Upper lobe of left lung (tissue), 6 donors: Measurements from ENCODE around the gene PAFAH1B1. TPM values are rescaled to one million over a fixed set of nuclear protein-coding genes. Genes with fewer than 3 reads are reported as not detected.

Source experiments
- ATAC-seq, 2 donors: fragments of 200-7000 bp; cut with Tn5 transposase; one replicate each; pipeline ENCODE4 v1.9.1; 2022; ENCODE audit warnings: mild to moderate bottlenecking in 2 of 2, moderate library complexity in 2 of 2; ENCODE audit not compliant: low FRiP score in 2 of 2
- DNase-seq, 2 donors: peaks; one replicate each; pipeline ENCODE4 v3.0.0-alpha.2; 2019 to 2020
- H3K27ac ChIP-seq, 4 donors: fragments of 200-600 bp; sonication (generic); one replicate each; pipeline ENCODE4 v1.5.1; 2016 to 2019
- H3K27me3 ChIP-seq, 4 donors: fragments of 200-600 bp; sonication (generic); one replicate each; pipeline ENCODE4 v1.5.1; 2017 to 2019
- H3K36me3 ChIP-seq, 4 donors: fragments of 200-600 bp; sonication (generic); one replicate each; pipeline ENCODE4 v1.5.1; 2016 to 2019
- H3K4me1 ChIP-seq, 4 donors: fragments of 200-600 bp; sonication (generic); one replicate each; pipeline ENCODE4 v1.5.1; 2018 to 2019
- H3K4me3 ChIP-seq, 4 donors: fragments of 200-600 bp; sonication (generic); one replicate each; pipeline ENCODE4 v1.5.1; 2017 to 2019; ENCODE audit warnings: mild to moderate bottlenecking in 2 of 4, moderate library complexity in 1 of 4
- H3K9me3 ChIP-seq, 4 donors: fragments of 200-600 bp; sonication (generic); one replicate each; pipeline ENCODE4 v1.5.1; 2018 to 2019
- EP300 ChIP-seq, 4 donors: sonication (generic); formaldehyde crosslinking; IDR thresholded peaks; one replicate each; pipeline ENCODE4 v1.5.1; 2017; ENCODE audit warnings: antibody characterized with exemption in 4 of 4, control low read depth in 2 of 4
- POLR2A ChIP-seq, 4 donors: fragments of 450-650 bp; IDR thresholded peaks; one replicate each; pipeline ENCODE4 v1.5.1; 2016 to 2017; ENCODE audit warnings: antibody characterized with exemption in 4 of 4, mild to moderate bottlenecking in 2 of 4
- POLR2AphosphoS5 ChIP-seq, 2 donors: sonication (generic); formaldehyde crosslinking; IDR thresholded peaks; one replicate each; pipeline ENCODE4 v1.5.1; 2017; ENCODE audit warnings: antibody characterized with exemption in 2 of 2
- WGBS, 2 donors: methylation state at CpG; one replicate each; pipeline ENCODE4 v1.1.5; 2017 to 2018; 5-methylcytosine and 5-hydroxymethylcytosine counted together
- total RNA-seq, 6 donors: library from RNA; depleted of rRNA in 4 of 6; stranded (reverse); fragments of >200 nt in 4 of 6; gene quantifications; one replicate each; pipeline versions ENCODE4 v1.1.0 to v1.2.1, GENCODE V29; 2016 to 2021
- TF ChIP-seq, protein P1 (sequence below), 6 experiments: fragments of 450-650 bp in 4 of 6; fragments of 200-600 bp in 2 of 6; sonication (generic) in 2 of 6; IDR thresholded peaks; one replicate each; pipeline ENCODE4 v1.5.1; 2016 to 2019; ENCODE audit warnings: antibody characterized with exemption in 6 of 6
- donor health status: DM: no; HTN: no; CAD: no; lungs with moderate emphysema.
- donor health status: DM: no; HTN: yes; CAD: no; lungs with severe emphysema.

PAFAH1B1 gene
- total RNA-seq, 6 donors from 2014 or later = 81.7 to 258 (median 114) TPM

DNA sequence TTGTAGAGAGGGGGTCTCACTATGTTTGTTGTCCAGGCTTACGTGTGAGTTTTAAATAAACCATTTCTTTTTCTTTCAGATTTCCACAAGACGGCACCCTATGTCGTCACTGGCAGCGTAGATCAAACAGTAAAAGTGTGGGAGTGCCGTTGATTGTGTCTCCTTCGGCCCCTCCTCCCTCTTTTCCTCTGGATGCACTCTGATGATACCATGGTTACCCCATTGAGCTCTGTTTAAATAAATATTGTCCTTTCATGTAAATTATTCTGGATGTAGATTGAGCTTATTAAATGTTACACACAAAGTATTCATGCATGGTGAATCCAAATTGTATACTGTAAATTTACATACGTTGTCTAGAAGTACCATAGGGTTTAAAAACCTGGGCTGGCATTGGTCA, 88.2 kb downstream of the PAFAH1B1 start:
- ATAC-seq (no peak), DNase-seq (no peak)
- H3K27ac ChIP-seq = no peak overlapping the region
- no peaks in the 10 kb centered on the region for H3K9me3 ChIP-seq
- TF ChIP-seq POLR2AphosphoS5 (IDR thresholded peaks at IDR 0.05) (no peak), EP300 (IDR thresholded peaks at IDR 0.05) (no peak), POLR2A (IDR thresholded peaks at IDR 0.05) (no peak)
- TF ChIP-seq, protein P1, sequence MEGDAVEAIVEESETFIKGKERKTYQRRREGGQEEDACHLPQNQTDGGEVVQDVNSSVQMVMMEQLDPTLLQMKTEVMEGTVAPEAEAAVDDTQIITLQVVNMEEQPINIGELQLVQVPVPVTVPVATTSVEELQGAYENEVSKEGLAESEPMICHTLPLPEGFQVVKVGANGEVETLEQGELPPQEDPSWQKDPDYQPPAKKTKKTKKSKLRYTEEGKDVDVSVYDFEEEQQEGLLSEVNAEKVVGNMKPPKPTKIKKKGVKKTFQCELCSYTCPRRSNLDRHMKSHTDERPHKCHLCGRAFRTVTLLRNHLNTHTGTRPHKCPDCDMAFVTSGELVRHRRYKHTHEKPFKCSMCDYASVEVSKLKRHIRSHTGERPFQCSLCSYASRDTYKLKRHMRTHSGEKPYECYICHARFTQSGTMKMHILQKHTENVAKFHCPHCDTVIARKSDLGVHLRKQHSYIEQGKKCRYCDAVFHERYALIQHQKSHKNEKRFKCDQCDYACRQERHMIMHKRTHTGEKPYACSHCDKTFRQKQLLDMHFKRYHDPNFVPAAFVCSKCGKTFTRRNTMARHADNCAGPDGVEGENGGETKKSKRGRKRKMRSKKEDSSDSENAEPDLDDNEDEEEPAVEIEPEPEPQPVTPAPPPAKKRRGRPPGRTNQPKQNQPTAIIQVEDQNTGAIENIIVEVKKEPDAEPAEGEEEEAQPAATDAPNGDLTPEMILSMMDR (IDR thresholded peaks at IDR 0.05) = no peak
- WGBS, 2 donors = 89% methylated on average over 7 of the region's 7 CpGs
- H3K4me3 ChIP-seq = no peak overlapping the region
- peaks cover 43 to 81% (median 54%) of the 10 kb centered on the region in 4 donors for H3K36me3 ChIP-seq
- no peaks in the 10 kb centered on the region for H3K27me3 ChIP-seq
- peaks cover 4 to 14% (median 8%) of the 10 kb centered on the region in 4 donors for H3K4me1 ChIP-seq

DNA sequence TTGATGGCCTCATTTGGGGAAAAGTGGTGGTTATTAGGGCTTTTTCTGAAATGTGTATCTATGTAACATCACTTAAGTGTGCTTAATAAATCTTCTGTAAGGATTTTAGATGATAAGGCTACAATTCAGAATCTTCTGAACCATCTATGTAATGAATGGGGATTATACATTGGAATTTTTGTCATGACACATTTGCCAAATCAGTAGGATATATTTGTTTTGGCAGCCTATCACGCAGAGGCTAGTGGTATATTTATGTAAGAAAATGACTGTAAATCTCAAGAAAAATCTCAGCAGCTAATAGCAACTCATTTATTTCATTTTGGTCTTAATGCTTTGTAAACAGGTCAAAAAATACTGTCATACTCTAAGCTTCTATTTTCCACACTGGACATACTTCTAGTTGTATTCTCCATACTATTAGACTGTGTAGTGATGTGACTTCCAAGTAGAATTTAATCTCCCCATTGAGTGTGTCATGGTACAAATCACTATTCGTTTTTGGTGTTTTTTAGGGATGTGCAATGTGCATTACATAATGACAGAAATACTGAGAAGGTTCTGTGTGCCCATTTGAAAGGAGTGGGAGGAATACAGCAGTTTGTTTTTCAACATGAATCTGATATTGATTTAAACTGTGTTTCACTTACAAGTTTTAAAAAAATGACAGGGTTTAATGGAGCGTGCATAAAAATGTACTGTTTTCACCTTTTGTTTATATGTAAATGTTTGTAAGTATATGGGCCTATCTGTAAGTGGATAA, 88.9 kb downstream of the PAFAH1B1 start:
- H3K9me3 ChIP-seq = no peaks in the 10 kb centered on the region
- ATAC-seq (no peak), DNase-seq (no peak)
- TF ChIP-seq EP300 (IDR thresholded peaks at IDR 0.05) = no peak
- TF ChIP-seq POLR2AphosphoS5 (IDR thresholded peaks at IDR 0.05) = no peak
- no peak for TF ChIP-seq POLR2A (IDR thresholded peaks at IDR 0.05)
- TF ChIP-seq, protein P1 (IDR thresholded peaks at IDR 0.05) = no peak
- H3K27me3 ChIP-seq = no peaks in the 10 kb centered on the region
- H3K4me1 ChIP-seq = peaks cover 6 to 21% (median 12%) of the 10 kb centered on the region in 4 donors
- H3K27ac ChIP-seq = no peak overlapping the region
- H3K4me3 ChIP-seq = no peak overlapping the region
- peaks cover 40 to 76% (median 50%) of the 10 kb centered on the region in 4 donors for H3K36me3 ChIP-seq
- WGBS, 2 donors = 71 to 74% methylated on average over 3 of the region's 3 CpGs

DNA sequence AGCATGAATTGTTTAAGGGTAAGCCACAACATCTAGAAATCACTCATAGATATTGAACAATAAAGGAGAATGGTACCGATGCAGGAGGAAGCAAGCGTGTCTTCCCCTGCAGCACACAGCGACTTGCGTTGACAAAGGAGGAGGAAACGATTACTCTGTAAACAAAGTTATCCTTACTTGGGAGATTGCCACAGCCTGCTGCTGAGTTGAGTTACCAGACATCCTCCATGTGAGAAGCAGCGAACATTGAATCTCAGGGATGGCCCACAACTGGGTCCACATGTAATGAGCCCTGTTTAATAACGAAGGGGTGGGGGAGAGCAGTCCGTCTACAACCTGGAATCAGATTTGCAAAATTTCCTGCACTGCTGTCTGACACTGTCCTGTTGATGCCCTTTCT, 90.5 kb downstream of the PAFAH1B1 start:
- 38 to 40% methylated on average over 8 of the region's 8 CpGs for WGBS, 2 donors
- H3K9me3 ChIP-seq = no peaks in the 10 kb centered on the region
- H3K4me1 ChIP-seq = peaks cover 19 to 32% (median 26%) of the 10 kb centered on the region in 4 donors
- H3K27me3 ChIP-seq = no peaks in the 10 kb centered on the region
- peak in 1 of 2 donors; percentile 29 for DNase-seq
- no peak for TF ChIP-seq EP300 (IDR thresholded peaks at IDR 0.05)
- peak in 1 of 2 donors; percentile 14 for TF ChIP-seq POLR2AphosphoS5 (IDR thresholded peaks at IDR 0.05)
- H3K4me3 ChIP-seq = no peak overlapping the region
- ATAC-seq = no peak
- peaks cover 30 to 62% (median 36%) of the 10 kb centered on the region in 4 donors for H3K36me3 ChIP-seq
- H3K27ac ChIP-seq = peak overlapping the region in 1 of 4 donors; percentile 10

DNA sequence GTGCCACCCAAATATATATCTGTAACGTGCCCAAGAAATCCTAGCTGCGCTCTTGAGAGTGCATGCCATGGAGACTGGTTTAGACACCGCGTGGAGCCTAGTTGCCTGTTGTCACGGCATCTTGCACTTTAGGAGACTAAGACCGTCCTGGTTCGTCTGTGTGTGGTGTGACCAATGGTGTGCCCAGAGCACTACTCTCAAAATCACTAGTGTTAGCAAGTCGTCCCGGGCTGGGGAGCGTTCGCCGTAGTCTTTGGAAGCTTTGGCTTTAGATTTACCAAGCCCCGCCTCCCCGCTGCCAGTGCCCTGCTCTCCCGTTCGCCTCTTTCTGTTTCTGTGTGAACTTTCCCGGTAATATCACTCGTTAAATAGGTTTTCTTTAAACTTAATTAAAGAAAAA, 91.1 kb downstream of the PAFAH1B1 start:
- TF ChIP-seq POLR2A (IDR thresholded peaks at IDR 0.05) = no peak
- no peak for TF ChIP-seq EP300 (IDR thresholded peaks at IDR 0.05)
- TF ChIP-seq POLR2AphosphoS5 (IDR thresholded peaks at IDR 0.05) = no peak
- TF ChIP-seq, protein P1 (IDR thresholded peaks at IDR 0.05) = no peak
- Histone ChIP-seq H3K36me3 (peaks cover 30 to 56% (median 35%) of the 10 kb centered on the region in 4 donors), H3K9me3 (no peaks in the 10 kb centered on the region), H3K27me3 (no peaks in the 10 kb centered on the region), H3K27ac (no peak overlapping the region), H3K4me1 (peaks cover 23 to 38% (median 32%) of the 10 kb centered on the region in 4 donors), H3K4me3 (no peak overlapping the region)
- ATAC-seq (no peak), DNase-seq (no peak)
- 88 to 91% methylated on average over 18 of the region's 18 CpGs for WGBS, 2 donors

DNA sequence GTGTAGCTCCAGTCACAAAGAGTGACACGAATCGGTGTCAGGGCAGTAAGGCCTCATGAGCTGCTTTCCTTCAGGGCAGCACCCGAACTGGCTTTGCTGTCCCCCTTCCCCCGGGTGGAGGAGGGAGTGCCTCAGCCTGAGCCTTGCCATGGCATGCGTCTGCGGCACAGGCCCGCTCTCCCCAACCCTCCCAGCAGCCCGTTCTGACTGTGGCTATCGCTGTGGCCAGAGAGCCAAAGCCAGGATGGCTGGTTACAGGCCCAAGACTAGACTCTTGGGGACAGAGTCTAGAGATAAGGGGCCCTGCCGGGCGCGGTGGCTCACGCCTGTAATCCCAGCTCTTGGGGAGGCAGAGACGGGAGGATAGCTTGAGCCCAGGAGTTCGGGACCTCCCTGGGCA, 92.2 kb downstream of the PAFAH1B1 start:
- peaks cover 24 to 52% (median 32%) of the 10 kb centered on the region in 4 donors for H3K36me3 ChIP-seq
- peak in 1 of 2 donors; percentile 75 for DNase-seq
- H3K4me3 ChIP-seq = no peak overlapping the region
- no peak for TF ChIP-seq POLR2AphosphoS5 (IDR thresholded peaks at IDR 0.05)
- TF ChIP-seq POLR2A (IDR thresholded peaks at IDR 0.05) = no peak
- TF ChIP-seq, protein P1 (IDR thresholded peaks at IDR 0.05) = no peak
- TF ChIP-seq EP300 (IDR thresholded peaks at IDR 0.05) = no peak
- no peaks in the 10 kb centered on the region for H3K27me3 ChIP-seq
- ATAC-seq = no peak
- no peak overlapping the region for H3K27ac ChIP-seq
- peaks cover 29 to 47% (median 36%) of the 10 kb centered on the region in 4 donors for H3K4me1 ChIP-seq
- H3K9me3 ChIP-seq = no peaks in the 10 kb centered on the region
- WGBS, 2 donors = 90 to 97% methylated on average over 13 to 15 of the region's 15 CpGs
